ENCODE results near the gene CDH4.

Gene CDH4

GRCh38 chr20:61613917-61614705 is 362.1 kb downstream of the CDH4 start:
- in situ Hi-C loops (cut with MboI; ENCODE audit: low sequenced_read_pairs), result no loop called here

- in situ Hi-C loops (cut with MboI; ENCODE audit: low sequenced_read_pairs), result no loop called here
Measured at GRCh38 chr20:61614706-61615100, 362.6 kb downstream of the CDH4 start.

- in situ Hi-C loops (cut with MboI; ENCODE audit: low sequenced_read_pairs), result no loop called here
Measured at GRCh38 chr20:61615806-61616205, 363.7 kb downstream of the CDH4 start.

- in situ Hi-C loops (cut with MboI; ENCODE audit: low sequenced_read_pairs), result no loop called here
Measured at GRCh38 chr20:61619751-61620150, 367.7 kb downstream of the CDH4 start.

GRCh38 chr20:61620174-61620573 is 368.1 kb downstream of the CDH4 start:
- in situ Hi-C loops (cut with MboI; ENCODE audit: low sequenced_read_pairs), result no loop called here

- in situ Hi-C loops (cut with MboI; ENCODE audit: low sequenced_read_pairs), result no loop called here
Measured at GRCh38 chr20:61621035-61621730, 369.1 kb downstream of the CDH4 start.

GRCh38 chr20:61621852-61622251 is 369.8 kb downstream of the CDH4 start:
- in situ Hi-C loops (cut with MboI; ENCODE audit: low sequenced_read_pairs), result no loop called here

GRCh38 chr20:61623451-61623850 is 371.4 kb downstream of the CDH4 start:
- in situ Hi-C loops (cut with MboI; ENCODE audit: low sequenced_read_pairs), result no loop called here

- in situ Hi-C loops (cut with MboI; ENCODE audit: low sequenced_read_pairs), result no loop called here
Measured at GRCh38 chr20:61625246-61625645, 373.2 kb downstream of the CDH4 start.

GRCh38 chr20:61626412-61626811 is 374.4 kb downstream of the CDH4 start:
- in situ Hi-C loops (cut with MboI; ENCODE audit: low sequenced_read_pairs), result no loop called here

- in situ Hi-C loops (cut with MboI; ENCODE audit: low sequenced_read_pairs), result no loop called here
Measured at GRCh38 chr20:61627791-61628415, 375.8 kb downstream of the CDH4 start.

- in situ Hi-C loops (cut with MboI; ENCODE audit: low sequenced_read_pairs), result no loop called here
Measured at GRCh38 chr20:61628480-61628879, 376.4 kb downstream of the CDH4 start.

- in situ Hi-C loops (cut with MboI; ENCODE audit: low sequenced_read_pairs), result no loop called here
Measured at GRCh38 chr20:61628901-61629601, 377.0 kb downstream of the CDH4 start.

- in situ Hi-C loops (cut with MboI; ENCODE audit: low sequenced_read_pairs), result no loop called here
Measured at GRCh38 chr20:61629602-61630390, 377.7 kb downstream of the CDH4 start.

GRCh38 chr20:61630391-61630650 is 378.3 kb downstream of the CDH4 start:
- in situ Hi-C loops (cut with MboI; ENCODE audit: low sequenced_read_pairs), result no loop called here

GRCh38 chr20:61630816-61631215 is 378.8 kb downstream of the CDH4 start:
- in situ Hi-C loops (cut with MboI; ENCODE audit: low sequenced_read_pairs), result no loop called here

GRCh38 chr20:61631751-61632150 is 379.7 kb downstream of the CDH4 start:
- in situ Hi-C loops (cut with MboI; ENCODE audit: low sequenced_read_pairs), result no loop called here

GRCh38 chr20:61633004-61633403 is 380.9 kb downstream of the CDH4 start:
- in situ Hi-C loops (cut with MboI; ENCODE audit: low sequenced_read_pairs), result no loop called here

- in situ Hi-C loops (cut with MboI; ENCODE audit: low sequenced_read_pairs), result no loop called here
Measured at GRCh38 chr20:61634376-61635145, 382.5 kb downstream of the CDH4 start.

All from hTERT RPE-1 (cell line).